GM12892 (cell line): ENCODE results near the gene ATP8B3.

Source experiments
- POLR2A ChIP-seq: IDR thresholded peaks from 2 replicates; pipeline ENCODE4 v1.6.1; 2011; ENCODE audit warnings: low read depth, low read length, control low read depth
- POLR2AphosphoS5 ChIP-seq: IDR thresholded peaks from 2 replicates; pipeline ENCODE4 v1.6.1; 2011; ENCODE audit warnings: low read depth, low read length, control low read depth
- TAF1 ChIP-seq: IDR thresholded peaks from 2 replicates; pipeline ENCODE4 v1.6.1; 2011; ENCODE audit warnings: low read depth, mild to moderate bottlenecking, control low read depth, low read length, borderline replicate concordance

GRCh38 chr19:1789261-1790041 lies 22.6 kb downstream of the ATP8B3 start:
- TF ChIP-seq POLR2A = no peak
- TF ChIP-seq POLR2AphosphoS5 = no peak
- TF ChIP-seq TAF1 = no peak
